AML-193 (cell line): Measurements from ENCODE around the gene PIGS.

ENCODE experiments used
- DNase-seq, 2 experiments: peaks; one replicate each; lab custom pipeline; 2025; lab: John Stamatoyannopoulos, UW

The PIGS gene

GRCh38 chr17:28550858-28551257 lies 20.5 kb downstream of the PIGS start:
- DNase-seq: no peak

- peak; percentile 30 to 35 for DNase-seq
These were observed 21.8 kb downstream of the PIGS start for GRCh38 chr17:28549236-28550132.

DNA sequence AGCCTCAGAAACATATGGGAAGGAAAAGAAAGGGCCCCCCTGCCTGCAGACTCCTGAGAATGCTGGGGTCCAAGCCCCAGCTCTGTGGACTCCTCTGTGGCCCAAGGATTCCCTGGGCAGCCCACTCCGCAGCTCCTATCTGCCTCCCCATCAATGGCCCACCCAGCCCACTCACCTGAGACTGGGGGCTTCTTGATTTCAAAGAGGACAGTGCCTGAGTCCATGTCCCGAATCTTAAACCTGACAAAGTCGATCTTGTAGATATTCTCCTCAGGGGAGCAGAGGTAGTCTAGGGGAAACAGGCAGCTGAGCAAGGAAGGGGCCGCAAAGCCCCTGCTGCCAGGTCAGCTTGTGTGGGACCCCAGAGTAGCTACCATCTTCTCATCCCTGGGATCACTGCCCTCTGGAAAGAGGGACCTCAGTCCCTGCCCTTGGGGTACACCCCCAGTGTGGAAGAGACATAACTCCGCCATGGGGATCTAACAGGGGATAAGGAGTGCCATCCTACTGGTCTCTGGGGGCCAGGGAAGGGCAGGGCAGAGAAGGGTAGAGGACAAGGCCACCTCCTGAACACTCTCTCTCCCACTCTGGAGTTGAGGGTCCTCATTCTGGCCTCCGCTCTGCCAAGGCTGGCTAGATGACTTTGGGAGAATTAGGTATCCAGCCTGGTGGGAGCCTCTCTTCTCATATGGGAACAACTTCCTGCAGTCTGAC lies 22.8 kb downstream of the PIGS start:
- no peak for DNase-seq

- peak; percentile 85 to 90 for DNase-seq
These were observed 23.5 kb downstream of the PIGS start for GRCh38 chr17:28547623-28548416.

DNA sequence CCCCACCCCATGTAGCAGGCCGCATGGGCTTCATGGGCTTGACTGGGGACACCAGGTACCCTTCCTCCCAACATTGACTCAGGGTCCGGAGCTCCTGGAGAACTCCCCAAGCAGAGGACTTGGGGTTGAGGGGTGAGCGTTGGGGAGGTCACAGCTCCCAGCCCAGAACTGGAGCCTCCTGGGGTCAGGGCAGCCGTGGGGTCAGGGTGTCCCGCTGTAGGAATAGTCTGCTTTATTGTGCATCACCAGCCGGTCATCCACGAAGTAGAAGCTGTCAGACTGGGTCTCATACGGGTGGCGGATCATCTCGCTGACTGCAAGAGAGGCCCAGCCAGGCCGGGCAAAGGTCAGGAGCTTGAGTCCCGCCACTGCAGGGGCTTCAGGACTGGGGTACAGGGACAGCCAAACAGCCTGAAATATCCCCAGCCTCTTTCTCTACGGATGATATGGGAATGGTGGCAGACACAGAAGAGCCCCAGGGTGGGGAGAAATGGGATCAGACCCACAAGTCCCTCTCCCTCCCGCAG lies 24.2 kb downstream of the PIGS start:
- no peak for DNase-seq

DNA sequence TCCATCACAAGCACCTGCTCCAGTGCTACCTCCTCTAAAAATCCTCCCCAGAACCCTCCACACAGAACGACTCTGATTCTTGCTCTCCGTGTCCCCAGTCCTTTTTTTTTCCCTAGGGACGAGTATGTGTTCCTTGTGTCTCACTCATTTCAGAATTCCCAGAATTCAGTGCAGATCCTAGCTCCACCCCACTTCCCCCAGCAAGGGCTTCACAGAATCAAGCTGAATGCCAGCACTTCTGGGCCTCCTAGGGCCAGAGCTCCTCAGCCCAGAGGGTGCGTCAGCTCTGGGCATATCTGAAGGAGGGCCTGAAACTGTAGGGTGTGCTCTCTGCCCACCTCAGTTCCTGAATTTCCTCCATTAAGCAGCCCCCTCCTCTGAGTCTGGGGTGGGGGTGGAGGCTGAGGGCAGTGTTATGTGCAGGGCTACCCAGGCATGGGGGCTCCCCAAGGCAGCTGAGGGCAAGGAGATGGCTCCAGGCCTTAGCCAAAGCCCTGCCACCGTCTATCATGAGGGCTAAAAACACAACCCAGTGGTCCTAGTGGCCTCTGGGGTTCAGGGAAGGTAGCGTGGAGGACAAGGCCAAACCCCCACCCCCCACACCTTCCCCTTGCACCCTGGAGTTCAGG lies 25.4 kb downstream of the PIGS start:
- no peak for DNase-seq

DNA sequence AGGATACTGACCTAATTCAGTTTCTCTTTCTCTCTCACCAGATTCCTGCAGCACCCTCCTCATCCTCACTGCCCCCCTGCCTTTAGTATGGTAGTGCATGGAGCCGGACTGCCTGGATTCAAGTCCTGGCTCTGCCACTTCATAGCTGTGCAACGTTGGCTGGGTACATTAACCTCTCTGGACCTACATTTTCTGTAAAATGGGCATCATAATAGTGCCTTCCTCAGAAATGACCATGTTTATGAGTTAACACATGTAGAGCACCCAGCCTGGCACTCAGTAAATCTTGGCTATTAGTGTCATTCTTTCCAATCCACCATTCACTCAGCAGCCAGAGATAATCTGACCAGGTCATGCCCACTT lies 26.2 kb downstream of the PIGS start:
- no peak for DNase-seq

- DNase-seq: no peak
These were observed 26.8 kb downstream of the PIGS start for GRCh38 chr17:28544402-28545140.

DNA sequence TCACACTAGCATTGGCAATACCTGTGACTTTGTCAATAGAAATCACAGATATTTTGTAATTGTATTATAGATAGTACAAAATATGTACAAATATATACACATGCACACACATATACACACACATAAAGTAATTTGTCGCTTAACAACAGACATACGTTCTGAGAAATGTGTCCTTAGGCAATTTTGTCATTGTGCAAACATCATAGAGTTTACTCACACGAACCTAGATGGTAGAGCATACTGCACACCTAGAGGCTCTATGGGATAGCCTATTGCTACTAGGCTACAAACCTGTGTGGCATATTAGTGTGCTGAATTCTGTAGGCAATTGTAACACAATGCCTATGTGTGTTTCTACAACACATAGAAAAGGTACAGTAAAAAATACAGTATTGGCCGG lies 29.9 kb downstream of the PIGS start:
- DNase-seq: no peak

DNA sequence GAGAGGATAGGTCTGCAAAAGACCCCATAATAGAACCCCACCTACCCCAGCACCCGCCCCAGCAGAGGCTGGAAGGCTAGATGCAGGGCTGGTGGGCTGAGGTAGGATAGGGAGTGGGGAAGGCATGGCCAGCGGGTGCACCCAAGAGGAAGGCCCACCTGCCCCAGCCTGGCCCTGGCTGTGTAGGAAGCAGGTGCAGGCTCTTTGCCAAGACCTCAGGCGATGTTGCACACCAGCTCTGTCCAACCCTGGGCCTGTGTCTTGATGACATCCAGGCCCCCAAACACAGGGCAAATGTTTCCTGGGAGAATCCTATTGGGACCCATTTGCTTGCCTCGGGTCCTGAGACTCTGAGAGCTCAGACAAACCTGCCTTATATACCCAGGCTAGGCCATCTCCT lies 31.1 kb downstream of the PIGS start:
- DNase-seq: no peak

DNA sequence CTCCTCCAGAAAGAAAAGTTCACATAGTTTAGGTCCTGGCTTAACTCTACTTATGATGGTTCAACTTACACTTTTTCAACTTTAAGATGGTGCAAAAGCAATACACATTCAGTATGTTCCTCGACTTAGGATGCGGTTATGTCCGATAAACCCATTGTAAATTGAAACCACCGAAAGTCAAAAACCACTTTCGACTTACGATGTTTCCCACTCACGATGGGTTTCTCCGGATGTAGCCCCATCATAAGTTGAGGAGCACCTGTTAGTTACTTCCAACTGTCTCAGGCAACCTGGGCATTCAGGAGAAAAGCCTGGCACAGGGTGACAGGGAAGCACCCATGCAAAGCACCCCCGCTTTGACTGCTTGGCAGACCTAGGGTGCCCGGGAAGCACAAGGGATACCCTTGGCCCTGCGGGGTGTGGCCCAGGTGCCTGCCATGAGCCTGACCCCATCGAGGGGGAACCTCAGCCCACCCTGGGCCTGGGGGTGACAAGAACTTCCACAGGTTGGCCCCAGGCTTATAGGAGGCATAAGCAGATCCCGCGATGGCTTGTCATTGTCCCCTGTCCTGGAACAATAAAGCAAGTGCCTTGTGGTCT lies 32.9 kb downstream of the PIGS start:
- no peak for DNase-seq

GRCh38 chr17:28537219-28537610 lies 34.1 kb downstream of the PIGS start:
- no peak for DNase-seq

DNA sequence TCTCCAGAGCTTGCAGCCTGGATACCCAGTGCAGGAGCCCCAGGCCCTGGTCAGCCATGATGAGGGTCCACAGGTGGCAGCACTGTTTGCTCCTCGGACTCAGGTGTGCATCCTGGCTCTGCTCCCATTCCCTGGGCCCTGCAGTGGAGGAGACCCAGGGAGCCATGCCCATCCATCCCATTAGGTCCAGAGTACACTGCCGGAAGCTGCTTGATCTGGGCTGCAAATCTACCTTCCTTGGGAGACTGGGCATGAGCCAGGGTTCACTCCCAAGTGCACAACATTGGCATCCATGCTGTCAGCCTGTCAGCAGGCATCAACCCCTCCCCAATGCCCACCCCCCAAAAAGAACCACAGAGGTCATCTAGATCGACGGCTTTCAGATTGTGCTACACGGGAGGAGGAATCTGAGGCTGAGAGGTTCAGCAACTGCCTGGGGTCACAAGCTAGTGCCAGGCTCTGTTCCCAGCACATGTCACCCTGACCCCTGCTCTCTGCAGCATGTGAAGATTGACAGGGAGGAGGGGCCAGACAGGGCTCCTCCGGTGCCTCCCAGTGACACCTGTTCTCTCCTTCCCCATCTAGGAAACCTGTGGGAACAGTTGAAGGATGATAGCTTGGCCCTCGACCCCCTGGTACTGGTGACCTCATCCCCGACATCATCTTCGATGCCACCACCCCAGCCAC lies 34.6 kb downstream of the PIGS start:
- no peak for DNase-seq

DNA sequence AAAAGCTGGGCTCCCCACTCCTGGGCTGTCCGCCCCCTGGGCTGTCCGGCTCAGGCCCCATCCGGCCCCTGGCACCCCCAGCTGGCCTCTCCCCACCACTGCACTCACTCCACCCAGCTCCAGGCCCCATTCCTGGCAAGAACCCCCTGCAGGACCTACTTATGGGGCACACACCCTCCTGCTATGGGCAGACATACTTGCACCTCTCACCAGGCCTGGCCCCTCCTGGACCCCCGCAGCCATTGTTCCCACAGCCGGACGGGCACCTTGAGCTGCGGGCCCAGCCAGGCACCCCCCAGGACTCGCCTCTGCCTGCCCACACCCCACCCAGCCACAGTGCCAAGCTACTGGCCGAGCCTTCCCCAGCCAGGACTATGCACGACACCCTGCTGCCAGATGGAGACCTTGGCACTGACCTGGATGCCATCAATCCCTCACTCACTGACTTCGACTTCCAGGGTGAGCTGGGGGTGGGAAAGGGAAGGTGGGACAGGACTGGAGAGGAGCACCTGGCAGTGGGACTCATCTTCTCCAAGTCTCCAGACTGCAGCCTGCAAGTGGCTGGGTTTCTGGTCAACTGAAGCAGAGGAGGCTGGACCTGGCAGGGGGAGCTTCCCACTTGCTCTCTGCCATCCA lies 36.5 kb downstream of the PIGS start:
- DNase-seq: no peak

DNA sequence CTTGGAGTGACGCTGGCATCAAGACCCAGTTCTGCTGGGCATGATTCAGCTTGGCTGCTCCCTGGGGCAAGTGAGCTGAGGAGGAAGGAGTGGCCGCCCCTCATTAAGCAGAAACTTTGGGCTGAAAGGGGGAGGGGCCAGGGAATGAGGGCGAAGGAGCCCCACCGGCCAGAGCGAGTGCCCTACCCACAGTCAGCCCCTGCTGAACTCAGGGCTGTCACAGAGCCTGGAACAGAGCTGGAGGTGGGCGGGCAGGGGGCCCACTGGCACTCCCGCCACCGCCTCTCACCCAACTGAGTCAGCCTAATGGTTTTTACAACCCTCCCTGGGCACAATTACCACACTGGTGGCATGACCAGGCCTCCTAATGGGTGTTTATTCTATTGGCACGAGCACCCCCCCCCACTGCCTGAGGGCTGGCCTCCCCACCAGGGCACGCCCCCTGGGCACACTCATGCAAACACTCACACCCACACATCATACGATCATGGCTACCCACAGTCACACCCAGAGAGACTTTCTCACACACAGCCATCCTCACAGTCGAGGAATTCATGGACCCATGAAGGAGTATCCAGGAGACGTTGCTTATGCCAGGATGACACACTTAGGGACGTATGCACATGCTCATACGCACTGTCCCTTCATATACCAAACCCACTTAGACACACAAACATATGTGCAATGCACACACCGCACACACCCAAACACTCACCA lies 38.1 kb downstream of the PIGS start:
- no peak for DNase-seq

DNA sequence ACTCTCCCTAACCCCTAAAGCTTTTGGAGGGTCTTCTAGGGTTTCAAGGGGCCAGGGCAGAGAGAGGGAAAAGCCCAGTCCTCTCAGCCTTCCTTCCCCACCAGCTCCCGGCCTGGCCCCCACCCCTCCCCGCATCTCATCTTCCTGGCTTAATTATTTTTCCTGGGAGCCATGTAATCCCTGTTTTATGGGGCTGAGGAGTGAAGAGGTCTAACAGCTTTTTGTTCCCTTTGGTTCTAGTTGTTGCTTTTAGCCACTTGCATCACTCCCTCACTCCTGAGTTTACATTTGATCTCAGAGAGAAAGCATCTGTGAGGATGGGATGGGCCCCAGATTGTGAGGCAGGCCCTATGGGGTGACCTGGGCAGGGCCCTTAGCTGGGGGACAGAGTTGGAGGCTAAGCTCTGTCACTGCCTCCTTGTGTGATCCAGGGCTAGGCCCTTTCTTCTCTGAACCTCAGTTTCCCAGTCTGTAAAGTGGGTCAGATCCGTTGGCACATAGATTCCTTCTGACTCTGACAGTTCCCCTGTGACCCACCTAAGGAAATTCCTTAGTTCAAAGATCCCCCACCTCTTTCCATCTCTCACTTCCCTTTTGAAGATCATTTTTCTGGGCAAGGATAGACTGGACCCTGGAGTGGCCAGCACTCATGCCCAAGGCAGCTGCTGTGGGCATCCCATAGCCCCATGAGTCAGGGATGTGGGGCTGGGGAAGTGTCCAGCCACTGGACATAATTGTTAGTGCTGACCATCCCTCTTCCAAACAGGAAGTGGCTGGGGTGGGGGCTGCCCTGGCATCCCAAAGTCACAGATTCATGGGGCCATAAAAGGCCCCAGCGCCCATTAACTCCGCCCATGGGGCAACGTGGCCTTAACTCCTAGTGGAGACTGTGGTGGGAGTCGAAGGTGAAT lies 39.0 kb downstream of the PIGS start:
- DNase-seq: no peak

- DNase-seq: no peak
These were observed 40.4 kb downstream of the PIGS start for GRCh38 chr17:28530926-28531325.

GRCh38 chr17:28530250-28530649 lies 41.1 kb downstream of the PIGS start:
- DNase-seq: no peak
